ENCODE data around the gene SYTL1. TPM values are rescaled to one million over a fixed set of nuclear protein-coding genes. Genes with fewer than 3 reads are reported as not detected.

Gene SYTL1
- total RNA-seq, 3 donors from 2014 or later (not counting 1 experiment from before 2014, with no cell fraction given), result 244 to 312 (median 273) TPM

DNA sequence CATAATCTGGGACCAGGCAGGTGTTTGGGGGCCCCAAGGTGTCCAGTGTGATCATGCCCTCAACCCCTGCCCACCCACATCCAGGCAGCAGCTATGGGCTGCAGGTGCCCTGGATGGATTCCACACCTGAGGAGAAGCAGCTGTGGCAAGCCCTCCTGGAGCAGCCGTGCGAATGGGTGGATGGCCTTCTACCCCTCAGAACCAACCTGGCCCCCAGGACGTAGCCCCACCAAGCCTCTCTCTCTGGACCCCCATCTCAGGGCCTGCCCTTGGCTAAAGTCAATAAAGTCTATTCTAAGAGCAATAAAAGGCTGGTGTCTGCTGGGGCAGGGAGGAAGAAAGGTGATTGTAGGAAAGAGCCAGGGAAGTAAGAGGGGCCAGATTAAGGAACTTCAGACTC lies 11.8 kb downstream of the SYTL1 start:
- no peak overlapping the region for H3K27ac ChIP-seq (ENCODE audit: low read length)
- no peak for ATAC-seq

GRCh38 chr1:27355683-27356082 lies 13.9 kb downstream of the SYTL1 start:
- 63% methylated on average over 5 of the region's 5 CpGs for WGBS (ENCODE audit: insufficient coverage)
- Histone ChIP-seq H3K27me3 (ENCODE audit: control insufficient read depth, insufficient read depth, low read length) (no peaks in the 10 kb centered on the region), H3K4me3 (ENCODE audit: low read length) (no peak overlapping the region), H3K4me1 (ENCODE audit: control insufficient read depth, insufficient read depth, low read length) (peaks cover 49% of the 10 kb centered on the region), H3K36me3 (ENCODE audit: control insufficient read depth, insufficient read depth, low read length) (peaks cover 15% of the 10 kb centered on the region), H3K9me3 (ENCODE audit: control insufficient read depth, insufficient read depth, low read length) (no peaks in the 10 kb centered on the region), H3K27ac (ENCODE audit: low read length) (peak overlapping the region; percentile 74)
- H3K27me3 Mint-ChIP-seq (ENCODE audit: low read depth in 2 of 2), result no peaks in the 10 kb centered on the region
- DNase-seq (no peak), ATAC-seq (no peak)
- H3K36me3 Mint-ChIP-seq, result no peaks in the 10 kb centered on the region
- TF ChIP-seq, protein P1, sequence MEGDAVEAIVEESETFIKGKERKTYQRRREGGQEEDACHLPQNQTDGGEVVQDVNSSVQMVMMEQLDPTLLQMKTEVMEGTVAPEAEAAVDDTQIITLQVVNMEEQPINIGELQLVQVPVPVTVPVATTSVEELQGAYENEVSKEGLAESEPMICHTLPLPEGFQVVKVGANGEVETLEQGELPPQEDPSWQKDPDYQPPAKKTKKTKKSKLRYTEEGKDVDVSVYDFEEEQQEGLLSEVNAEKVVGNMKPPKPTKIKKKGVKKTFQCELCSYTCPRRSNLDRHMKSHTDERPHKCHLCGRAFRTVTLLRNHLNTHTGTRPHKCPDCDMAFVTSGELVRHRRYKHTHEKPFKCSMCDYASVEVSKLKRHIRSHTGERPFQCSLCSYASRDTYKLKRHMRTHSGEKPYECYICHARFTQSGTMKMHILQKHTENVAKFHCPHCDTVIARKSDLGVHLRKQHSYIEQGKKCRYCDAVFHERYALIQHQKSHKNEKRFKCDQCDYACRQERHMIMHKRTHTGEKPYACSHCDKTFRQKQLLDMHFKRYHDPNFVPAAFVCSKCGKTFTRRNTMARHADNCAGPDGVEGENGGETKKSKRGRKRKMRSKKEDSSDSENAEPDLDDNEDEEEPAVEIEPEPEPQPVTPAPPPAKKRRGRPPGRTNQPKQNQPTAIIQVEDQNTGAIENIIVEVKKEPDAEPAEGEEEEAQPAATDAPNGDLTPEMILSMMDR (IDR thresholded peaks at IDR 0.05), result no peak
- intact Hi-C loops (cut with micrococcal nuclease), result loop anchor here (1.0 to 2.0 kb wide), 3 partner anchors 13 to 33 kb away; partner anchors contain the start of genes SYTL1 and TMEM222
- H3K27ac Mint-ChIP-seq, result peak overlapping the region; percentile 78 to 84
- H3K4me3 Mint-ChIP-seq, result peak overlapping the region; percentile 47
- H3K4me1 Mint-ChIP-seq, result peaks cover 25 to 38% of the 10 kb centered on the region in 2 donors
- no peaks in the 10 kb centered on the region for H3K9me3 Mint-ChIP-seq

More for the DNA sequence above, 11.8 kb downstream of the SYTL1 start:
- no peak overlapping the region for H3K4me3 ChIP-seq (ENCODE audit: low read length)
- H3K27ac Mint-ChIP-seq, result peak overlapping the region; percentile 60 to 67
- H3K27me3 Mint-ChIP-seq (ENCODE audit: low read depth in 2 of 2), result no peaks in the 10 kb centered on the region
- no peak for DNase-seq
- no peaks in the 10 kb centered on the region for H3K36me3 Mint-ChIP-seq
- TF ChIP-seq, protein P1 (IDR thresholded peaks at IDR 0.05), result no peak
- peaks cover 23% of the 10 kb centered on the region for H3K36me3 ChIP-seq (ENCODE audit: control insufficient read depth, insufficient read depth, low read length)
- intact Hi-C loops (cut with micrococcal nuclease), result no loop called here
- H3K27me3 ChIP-seq (ENCODE audit: control insufficient read depth, insufficient read depth, low read length), result no peaks in the 10 kb centered on the region
- H3K9me3 Mint-ChIP-seq, result no peaks in the 10 kb centered on the region
- H3K4me1 Mint-ChIP-seq, result peaks cover 13 to 23% of the 10 kb centered on the region in 2 donors
- H3K4me3 Mint-ChIP-seq, result no peak overlapping the region
- WGBS (ENCODE audit: insufficient coverage), result 91% methylated on average over 2 of the region's 3 CpGs
- no peaks in the 10 kb centered on the region for H3K9me3 ChIP-seq (ENCODE audit: control insufficient read depth, insufficient read depth, low read length)
- peaks cover 48% of the 10 kb centered on the region for H3K4me1 ChIP-seq (ENCODE audit: control insufficient read depth, insufficient read depth, low read length)

- H3K4me3 Mint-ChIP-seq, result peak overlapping the region; percentile 68
- H3K27me3 ChIP-seq (ENCODE audit: control insufficient read depth, insufficient read depth, low read length), result no peaks in the 10 kb centered on the region
- no peak for DNase-seq
- H3K27ac ChIP-seq (ENCODE audit: low read length), result peak overlapping the region; percentile 74
- peak overlapping the region; percentile 78 to 84 for H3K27ac Mint-ChIP-seq
- ATAC-seq, result no peak
- intact Hi-C loops (cut with micrococcal nuclease), result loop anchor here (1.0 to 2.0 kb wide), 3 partner anchors 14 to 33 kb away; partner anchors contain the start of genes SYTL1 and TMEM222
- peaks cover 50% of the 10 kb centered on the region for H3K4me1 ChIP-seq (ENCODE audit: control insufficient read depth, insufficient read depth, low read length)
- peaks cover 10% of the 10 kb centered on the region for H3K36me3 ChIP-seq (ENCODE audit: control insufficient read depth, insufficient read depth, low read length)
- H3K9me3 Mint-ChIP-seq, result no peaks in the 10 kb centered on the region
- H3K27me3 Mint-ChIP-seq (ENCODE audit: low read depth in 2 of 2), result no peaks in the 10 kb centered on the region
- peak overlapping the region; percentile 4 for H3K4me3 ChIP-seq (ENCODE audit: low read length)
- no peaks in the 10 kb centered on the region for H3K9me3 ChIP-seq (ENCODE audit: control insufficient read depth, insufficient read depth, low read length)
- peaks cover 25 to 41% of the 10 kb centered on the region in 2 donors for H3K4me1 Mint-ChIP-seq
- no peaks in the 10 kb centered on the region for H3K36me3 Mint-ChIP-seq
- 83% methylated on average over 13 of the region's 13 CpGs for WGBS (ENCODE audit: insufficient coverage)
- TF ChIP-seq, protein P1 (IDR thresholded peaks at IDR 0.05), result no peak
Measured at GRCh38 chr1:27356277-27356618, 14.4 kb downstream of the SYTL1 start.
